M059J (cell line): Measurements from ENCODE around the gene MORN3. TPM values are rescaled to one million over a fixed set of nuclear protein-coding genes. Genes with fewer than 3 reads are reported as not detected.
"Not testable (repeated sequence)": the region's sequence is repeated elsewhere in the genome, so short reads cannot be mapped to it uniquely, and the experiment has no call there.

ENCODE experiments used
- DNase-seq: peaks from one replicate; pipeline ENCODE4 v3.0.0-alpha.2; 2012; ENCODE audit warnings: low read depth
- total RNA-seq: library from RNA; depleted of rRNA; stranded (reverse); fragments of >200 nt; shearing (Covaris generic); gene quantifications from 2 replicates; pipeline ENCODE4 v1.2.3, GENCODE V29; 2014

Gene MORN3
- total RNA-seq, 1 experiment from 2014 or later, result 0.25 TPM

DNA sequence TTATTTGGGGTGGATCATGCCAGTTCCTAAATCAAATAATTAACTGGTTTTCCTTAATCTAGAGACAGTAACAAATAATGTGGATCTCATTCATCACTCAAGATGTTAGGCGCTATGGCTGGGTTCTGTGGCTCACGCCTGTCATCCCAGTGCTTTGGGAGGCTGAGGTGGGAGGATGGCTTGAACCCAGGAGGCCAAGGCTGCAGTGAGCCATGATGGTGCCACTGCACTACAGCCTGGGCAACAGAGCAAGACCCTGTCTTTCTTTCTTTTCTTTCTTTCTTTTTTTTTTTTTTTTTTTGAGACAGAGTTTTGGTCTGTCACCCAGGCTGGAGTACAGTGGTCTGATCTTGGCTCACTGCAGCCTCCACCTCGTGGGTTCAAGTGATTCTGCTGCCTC, 23.3 kb upstream of the MORN3 start:
- not testable (repeated sequence) for DNase-seq

DNA sequence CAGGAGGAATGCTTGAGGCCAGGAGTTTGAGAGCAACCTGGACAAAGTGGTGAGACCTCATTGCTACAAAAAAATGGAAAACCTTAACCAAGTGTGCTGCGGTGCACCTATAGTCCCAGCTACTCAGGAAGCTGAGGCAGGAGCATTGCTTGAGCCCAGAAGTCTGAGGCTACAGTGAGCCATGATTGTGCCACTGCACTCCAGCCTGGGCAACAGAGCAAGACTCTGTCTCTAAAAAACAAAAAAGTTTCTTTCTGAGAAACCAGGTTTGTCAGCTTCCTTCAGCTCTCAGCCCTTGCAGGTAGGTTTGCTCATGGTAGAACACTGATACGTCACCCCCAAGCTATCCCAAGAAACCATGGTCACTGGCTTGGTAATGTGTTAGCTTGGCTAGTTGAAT, 20.0 kb upstream of the MORN3 start:
- no peak for DNase-seq

DNA sequence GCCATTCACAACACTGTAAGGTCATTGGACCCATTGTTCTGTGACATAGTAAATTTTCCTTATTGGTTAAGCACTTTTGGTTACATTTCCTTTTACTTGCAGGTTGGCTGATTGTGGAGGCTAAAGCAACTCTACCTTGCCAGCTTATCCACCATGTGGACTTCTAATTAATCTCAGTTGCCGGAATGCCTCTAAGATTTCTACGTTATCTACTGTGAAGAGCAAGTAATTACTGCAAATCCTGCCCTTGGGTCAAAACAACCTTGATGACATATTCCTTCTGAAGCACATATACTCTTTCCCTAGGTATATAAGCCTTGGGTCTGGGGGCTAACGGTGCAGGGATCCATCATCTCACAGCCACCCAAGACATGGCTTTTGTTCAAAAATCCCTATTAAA, 19.5 kb upstream of the MORN3 start:
- no peak for DNase-seq

DNA sequence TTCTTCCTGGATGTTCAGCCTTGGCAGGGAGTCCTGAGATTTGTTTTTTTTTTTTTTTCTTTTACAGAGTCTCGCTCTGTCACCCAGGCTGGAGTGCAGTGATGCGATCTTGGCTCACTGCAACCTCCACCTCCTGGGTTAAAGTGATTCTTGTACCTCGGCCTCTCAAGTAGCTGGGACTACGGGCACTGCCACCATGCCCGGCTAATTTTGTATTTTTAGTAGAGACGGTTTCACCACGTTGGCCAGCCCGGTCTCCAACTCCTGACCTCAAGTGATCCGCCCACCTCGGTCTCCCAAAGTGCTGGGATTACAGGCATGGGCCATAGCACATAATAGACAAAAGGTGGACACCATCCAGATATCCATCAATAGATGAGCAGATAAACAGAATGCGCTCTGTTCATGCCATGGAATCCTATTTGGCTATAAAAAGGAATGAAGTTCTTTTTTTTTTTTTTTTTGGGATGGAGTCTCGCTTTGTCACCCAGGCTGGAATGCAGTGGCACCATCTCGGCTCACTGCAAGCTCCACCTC, 10.3 kb upstream of the MORN3 start:
- DNase-seq, result not testable (repeated sequence)

DNA sequence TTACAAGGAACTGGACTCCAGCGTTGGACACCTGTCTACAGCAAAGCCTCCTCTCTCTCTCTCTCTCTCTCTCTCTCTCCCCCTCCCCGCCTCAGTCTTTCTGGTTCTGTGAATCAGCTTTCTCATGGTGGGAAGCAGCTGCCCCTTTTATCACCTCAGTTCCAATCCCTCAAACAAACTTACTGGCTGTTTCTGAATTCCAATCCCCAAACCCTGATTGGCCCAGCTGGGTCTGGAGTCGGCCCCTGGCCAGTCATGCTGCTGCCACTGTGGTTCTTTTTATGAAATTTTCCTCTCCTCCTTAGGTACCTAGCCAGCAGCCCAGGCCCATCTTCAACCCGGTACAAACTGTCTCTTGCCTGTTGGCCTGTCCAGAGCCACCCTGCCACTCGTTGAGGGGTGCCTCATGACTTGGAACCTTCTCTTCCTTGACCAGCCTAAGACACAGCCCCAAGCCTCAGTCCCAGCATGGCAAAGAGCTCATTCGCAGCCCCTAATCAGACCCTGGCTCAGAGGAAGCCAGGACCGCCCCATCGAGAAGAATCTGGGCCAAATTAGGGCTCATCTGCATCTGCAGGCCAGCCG, 9.4 kb upstream of the MORN3 start:
- DNase-seq, result no peak

DNA sequence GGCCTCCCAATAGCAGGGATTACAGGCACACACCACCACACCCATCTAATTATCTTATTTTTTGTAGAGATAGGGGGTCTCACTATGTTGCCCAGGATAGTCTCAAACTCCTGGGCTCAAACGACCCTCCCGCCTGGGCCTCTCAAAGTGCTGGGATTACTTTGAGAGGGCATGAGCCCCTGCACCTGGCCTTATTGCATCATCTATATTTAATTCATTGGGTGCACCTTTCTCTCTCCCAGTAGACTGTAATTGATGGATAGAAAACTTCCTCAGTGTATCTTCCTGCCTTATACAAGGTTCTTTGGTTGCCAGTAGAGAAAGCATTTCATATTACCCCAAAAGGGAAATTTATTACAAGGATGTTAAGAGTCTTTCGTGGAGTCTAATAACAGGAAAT, 8.9 kb upstream of the MORN3 start:
- DNase-seq, result no peak

DNA sequence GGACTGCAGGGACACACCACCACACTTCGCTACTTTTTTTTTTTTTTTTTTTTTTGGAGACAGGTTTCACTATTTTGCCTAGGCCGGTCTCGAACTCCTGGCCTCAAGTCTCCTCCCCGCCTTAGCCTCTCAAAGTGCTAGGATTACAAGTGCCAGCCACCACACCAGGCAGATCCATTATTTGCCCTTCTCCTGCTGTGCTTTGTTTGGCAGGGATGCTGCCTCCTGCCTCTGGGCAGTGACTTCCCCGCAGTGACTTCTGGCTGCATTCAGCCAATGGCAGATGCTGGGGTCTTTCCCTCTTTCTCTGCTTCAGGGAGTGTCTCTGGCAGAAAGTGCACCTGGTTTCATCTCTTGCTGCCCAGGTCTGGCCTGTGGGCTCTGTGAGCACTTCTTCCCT, 6.7 kb upstream of the MORN3 start:
- DNase-seq, result no peak

DNA sequence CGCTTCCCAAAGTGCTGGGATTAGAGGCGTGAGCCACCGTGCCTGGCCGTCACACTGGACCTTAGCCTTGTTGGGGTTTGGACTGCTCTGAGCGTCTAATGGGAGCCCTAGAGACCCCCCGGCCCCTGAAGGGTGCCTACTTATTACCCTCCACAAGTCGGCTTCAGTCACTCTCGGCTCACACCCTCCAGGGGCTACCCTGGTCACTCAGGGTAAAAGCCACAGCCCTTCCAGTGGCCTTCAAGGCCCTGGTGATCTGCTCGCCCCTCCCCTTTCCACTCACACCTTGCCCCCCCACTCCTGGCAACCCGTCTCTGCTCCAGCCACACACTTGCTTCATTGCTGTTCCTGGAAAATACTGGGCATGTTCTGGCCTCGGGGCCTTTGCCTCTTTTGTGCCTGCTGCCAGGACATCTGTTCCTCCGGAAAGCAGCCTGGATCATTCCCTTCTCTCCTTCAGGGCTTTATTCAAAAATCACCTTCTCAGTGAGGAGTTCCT, 3.6 kb upstream of the MORN3 start:
- DNase-seq, result peak; percentile 52

DNA sequence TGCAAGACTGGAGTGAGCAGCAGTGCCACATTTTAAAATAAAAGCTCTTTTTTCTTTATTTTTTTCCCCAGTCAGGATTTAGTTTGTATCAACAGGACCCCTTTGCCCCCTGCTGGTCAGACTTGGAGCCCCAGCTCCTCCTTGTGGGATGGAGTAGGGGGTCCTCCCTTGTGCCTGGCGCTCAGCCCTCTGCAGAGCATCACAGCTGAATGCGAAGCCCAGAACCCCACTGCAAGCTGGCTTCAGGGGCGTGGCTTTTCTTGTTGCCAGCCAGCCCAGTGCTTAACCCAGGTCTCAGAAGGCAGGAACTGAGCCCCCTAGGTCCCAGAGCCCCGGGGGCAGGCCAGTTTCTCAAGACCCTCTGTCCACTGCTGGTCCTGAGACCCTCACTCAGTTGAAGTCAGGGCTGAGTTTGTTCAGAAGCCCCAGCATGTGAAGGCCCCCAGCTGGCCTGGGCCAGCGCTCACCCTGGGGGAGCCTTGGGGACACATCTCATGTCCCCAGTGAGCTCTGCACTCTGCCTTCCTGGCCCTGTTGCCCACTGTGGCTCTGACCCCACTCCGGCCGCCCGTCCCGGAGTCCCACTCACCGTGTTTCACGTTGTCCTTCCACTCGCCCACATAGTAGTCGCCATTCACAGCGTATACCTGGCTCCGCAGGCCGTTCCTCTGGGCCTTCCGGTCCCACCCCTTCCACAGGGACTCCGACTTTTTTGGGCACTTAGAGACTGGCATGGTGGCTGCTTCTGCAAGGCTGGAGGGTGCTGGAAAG, 519 bp downstream of the MORN3 start:
- DNase-seq, result peak; percentile 22

DNA sequence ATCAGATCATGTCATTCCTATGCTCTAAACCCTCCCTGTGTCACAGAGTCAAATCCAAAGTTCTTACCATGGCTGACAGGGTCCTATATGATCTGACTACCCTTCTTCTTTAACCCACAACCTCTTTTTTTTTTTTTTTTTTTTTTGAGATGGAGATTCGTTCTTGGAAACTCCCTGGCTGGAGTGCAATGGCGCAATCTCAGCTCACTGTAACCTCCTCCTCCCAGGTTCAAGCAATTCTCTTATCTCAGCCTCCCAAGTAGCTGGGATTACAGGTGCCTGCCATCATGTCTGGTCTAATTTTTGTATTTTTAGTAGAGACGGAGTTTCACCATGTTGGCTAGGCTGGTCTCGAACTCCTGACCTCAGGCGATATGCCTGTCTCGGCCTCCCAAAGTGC, 2.6 kb downstream of the MORN3 start:
- DNase-seq, result not testable (repeated sequence)

DNA sequence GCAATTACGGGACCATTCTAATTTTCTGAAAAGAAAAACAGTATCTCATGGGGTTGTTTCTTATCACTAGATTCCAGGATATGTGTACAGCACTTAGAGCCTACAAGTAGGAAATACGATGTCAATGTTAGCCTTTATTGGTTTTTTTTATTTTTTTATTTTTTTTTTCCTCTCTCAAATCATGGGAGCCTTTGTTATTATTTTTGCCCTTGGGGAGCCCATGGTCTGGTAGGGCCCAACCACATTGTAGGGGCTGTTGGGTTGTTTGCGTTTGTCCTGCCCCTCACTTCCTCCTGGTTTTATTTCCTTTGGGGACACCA, 5.9 kb downstream of the MORN3 start:
- no peak for DNase-seq

DNA sequence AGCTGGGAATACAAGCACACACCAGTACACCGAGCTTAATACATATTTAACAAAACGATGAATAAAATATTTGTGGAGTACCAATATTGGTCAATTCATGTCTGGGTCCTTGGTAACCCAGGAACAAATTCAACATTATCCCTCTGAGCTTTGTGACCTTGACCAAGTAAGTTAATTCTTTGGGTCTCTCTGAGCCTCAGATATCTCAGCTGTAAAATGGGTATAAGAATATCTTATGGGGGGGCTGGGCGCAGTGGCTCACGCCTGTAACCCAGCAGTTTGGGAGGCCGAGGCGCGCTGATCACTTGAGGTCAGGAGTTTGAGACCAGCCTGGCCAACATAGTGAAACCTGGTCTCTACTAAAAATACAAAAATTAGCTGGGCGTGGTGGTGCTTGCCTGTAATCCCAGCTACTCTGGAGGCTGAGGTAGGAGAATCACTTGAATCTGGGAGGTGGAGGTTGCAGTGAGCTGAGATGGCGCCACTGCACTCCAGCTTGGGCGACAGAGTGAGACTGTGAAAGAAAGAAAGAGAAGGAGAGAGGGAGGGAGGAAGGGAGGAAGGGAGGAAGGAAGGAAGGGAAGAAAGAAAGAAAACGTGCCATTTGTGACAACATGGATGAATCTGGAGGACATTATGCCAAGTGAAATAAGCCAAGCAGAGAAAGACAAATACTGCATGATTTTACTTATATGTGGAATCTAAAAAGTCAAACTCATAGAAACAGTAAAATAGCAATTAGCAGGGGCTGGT, 7.9 kb downstream of the MORN3 start:
- not testable (repeated sequence) for DNase-seq

DNA sequence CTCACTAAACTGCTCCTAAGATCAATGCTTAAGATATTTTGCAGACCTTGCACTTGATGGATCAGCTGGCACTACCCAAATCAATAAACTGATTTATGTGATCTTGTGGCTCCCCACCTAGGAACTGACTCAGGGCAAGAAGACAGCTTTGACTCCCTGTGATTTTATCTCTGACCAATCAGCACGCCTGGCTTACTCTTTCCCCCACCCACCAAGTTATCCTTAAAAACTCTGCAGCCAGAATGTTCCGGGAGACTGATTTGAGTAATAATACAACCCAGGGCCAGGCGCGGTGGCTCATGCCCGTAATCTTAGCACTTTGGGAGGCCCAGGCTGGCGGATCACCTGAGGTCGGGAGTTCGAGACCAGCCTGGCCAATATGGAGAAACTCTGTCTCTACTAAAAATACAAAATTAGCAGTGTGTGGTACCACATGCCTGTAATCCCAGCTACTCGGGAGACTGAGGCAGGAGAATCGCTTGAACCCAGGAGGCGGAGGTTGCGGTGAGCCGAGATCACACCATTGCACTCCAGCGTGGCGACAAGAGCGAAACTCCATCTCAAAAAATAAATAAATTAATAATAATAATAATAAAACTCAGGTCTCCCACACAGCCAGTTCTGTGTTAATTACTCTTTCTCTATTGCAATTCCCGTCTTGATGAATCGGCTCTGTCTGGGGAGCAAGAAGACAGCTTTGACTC, 12.0 kb downstream of the MORN3 start:
- DNase-seq, result peak; percentile 17

DNA sequence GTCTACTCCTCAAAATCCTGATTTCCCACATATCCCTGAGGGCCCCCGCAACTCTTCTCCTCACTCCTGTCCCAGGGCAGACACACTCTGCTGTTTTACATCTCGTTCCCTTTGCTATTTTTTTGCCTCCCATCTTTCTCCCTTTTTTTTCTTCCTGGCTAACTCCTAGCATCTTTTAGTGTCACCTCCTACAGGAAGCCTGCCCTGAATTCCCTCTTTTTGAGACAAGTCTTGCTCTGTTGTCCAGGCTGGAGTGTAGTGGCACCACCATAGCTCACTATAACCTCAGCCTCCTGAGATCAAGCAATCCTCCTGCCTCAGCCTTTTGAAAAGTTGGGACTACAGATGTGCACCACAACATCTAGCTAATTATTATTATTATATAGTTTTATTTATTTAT, 13.3 kb downstream of the MORN3 start:
- DNase-seq, result no peak

DNA sequence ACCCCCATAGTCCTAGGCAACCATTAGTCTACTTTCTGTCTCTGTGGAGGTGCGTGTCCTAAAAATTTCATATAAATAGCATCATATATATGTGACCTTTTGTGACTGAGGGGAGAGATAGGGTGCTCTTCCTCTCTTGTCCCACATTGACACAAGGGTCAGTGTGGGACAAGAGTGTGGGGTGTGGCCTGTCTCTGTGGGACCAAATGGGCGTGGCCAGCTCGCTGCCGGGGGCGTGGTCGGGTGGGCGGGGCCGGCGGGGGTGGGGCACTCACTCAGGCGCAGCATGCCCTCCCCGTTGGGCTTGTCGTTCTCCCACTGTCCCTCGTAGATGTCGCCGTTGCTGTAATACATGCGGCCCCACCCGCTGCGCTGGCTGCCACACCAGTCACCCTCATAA, 15.5 kb downstream of the MORN3 start:
- no peak for DNase-seq

DNA sequence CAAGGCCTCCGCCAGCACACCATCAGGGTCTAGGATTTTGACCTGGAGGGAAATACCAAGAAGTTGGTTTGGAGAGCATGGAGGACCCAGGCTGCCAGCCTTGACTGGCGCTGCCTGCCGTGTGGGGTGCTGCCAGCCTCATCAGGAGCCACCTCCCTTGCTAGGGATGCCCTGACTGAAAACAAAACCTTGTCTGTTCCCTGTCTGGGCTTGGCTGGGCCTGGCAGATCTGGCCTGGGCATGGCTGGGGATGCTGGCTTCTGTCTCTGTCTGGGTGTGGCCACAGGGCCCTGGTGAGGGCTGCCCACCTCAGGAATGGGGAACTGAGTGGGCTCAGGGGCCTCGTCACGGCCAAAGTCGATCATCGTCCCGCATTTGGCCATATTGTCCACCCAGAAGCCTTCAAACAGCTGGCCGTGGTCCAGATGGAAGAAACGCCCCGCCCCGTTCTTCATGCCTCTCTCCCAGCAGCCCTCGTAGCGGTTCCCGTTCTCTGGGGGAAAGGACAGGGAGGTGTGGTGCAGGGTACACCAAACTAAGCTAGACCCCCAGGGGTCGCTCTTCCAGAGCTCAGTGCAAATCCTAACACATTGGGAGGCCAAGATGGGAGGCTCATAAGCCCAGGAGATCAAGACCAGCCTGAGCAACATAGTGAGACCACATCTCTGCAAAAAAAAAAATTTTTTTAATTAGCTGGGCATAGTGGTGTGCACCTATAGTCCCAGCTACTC, 16.5 kb downstream of the MORN3 start:
- DNase-seq, result no peak

DNA sequence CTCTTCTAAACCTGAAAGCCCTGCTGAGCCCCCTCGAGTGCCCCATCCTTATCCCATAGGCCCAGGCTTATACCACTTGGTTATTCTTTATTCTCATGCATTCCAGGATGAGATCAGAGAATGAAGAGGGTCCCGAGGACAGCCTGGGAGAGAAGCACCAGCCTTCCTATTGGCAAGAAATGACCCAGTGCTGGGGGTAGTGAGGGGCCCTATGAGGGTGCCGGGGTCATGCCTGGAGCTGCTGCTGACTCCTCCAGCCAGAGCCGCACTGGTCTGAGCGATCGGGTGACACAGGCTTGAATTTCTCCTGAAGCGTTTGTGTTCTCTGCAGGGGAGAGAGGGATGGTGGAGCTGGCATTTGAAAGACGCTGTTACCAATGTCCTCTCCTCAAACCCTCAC, 18.1 kb downstream of the MORN3 start:
- DNase-seq, result no peak

DNA sequence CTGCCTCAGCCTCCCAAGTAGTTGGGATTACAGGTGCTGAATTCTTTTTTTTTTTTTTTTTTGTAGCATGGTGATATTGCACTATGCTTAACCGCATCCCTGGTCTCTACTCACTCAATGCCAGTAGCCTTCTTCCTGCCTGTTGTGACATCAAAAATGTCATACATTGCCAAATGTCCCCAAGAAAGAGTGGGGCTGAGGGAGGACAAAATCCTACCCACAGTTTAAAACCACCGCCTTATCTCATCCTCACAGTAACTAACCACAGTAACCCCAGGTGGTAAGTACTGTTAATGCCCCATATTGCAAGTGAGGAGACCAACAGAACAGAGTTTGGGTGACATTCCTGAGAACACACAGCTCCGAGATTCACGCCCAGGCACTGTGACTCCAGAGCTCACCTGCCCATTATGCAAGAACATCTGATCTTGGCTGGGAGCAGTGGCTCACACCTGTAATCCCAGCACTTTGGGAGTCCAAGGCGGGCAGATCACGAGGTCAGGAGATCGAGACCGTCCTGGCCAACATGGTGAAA, 19.6 kb downstream of the MORN3 start:
- no peak for DNase-seq

DNA sequence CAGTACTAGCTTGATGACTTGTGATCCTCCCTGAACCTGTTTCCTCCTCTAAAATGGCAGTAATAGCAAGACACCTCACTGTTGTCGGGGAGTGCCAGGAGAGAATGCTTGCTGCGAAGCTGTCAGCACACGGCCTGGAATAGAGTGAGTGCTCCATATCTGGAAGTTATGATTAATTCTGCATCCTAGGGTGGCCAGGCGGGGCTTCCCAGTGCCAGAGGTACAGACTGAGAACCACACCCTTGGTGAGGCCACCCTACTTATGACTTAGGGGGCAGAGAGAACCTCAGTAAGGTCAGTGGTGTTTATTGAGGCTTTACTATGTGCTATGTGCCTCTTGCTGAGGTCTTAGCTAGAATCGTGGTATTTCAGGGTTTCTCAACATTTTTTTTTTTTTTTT, 20.1 kb downstream of the MORN3 start:
- no peak for DNase-seq

DNA sequence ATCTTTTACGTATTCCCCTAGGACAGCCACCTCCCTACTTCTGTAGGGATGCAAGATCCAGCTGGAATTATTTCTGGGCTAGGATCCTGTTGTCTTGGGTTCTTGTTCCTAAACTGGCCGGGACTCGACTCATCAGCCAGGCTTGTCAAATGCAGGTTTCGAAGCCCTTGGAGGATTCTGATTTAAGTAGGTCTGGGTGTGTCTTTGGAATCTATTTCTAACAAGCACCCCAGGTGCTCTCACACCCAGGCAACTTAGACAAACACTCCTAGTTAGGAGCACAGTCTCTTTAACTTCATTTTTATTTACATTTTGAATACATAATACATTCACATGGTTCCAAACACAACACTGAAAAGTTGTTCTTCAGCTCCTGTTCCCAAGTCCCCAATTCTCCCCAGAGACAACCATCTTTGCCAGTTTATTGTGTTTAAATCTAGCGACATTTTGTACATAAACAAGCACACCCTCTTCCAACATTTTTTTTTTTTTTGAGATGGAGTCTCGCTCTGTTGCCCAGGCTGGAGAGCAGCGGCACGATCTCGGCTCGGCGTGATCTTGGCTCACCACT, 20.9 kb downstream of the MORN3 start:
- no peak for DNase-seq

DNA sequence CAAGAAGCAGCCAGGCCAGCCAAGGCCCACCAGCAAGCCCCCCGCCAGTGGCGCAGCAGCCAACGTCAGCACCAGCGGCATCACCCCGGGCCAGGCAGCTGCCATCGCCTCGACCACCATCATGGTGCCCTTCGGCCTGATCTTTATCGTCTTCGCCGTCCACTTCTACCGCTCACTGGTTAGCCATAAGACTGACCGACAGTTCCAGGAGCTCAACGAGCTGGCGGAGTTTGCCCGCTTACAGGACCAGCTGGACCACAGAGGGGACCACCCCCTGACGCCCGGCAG, 28.2 kb downstream of the MORN3 start:
- no peak for DNase-seq
